NCI-H226 (cell line): ENCODE data around the gene TNFRSF4.
A peak's percentile ranks its signal among the peaks of the same experiment; 100 is the strongest.

ENCODE experiments used
- DNase-seq: peaks from one replicate; pipeline ENCODE4 v3.0.0-alpha.2; 2015

TNFRSF4 gene

GRCh38 chr1:1245178-1245816 is 31.3 kb upstream of the TNFRSF4 start:
- no peak for DNase-seq

- DNase-seq = no peak
Observed at GRCh38 chr1:1244192-1244811, 30.3 kb upstream of the TNFRSF4 start.

GRCh38 chr1:1243807-1244191 is 29.8 kb upstream of the TNFRSF4 start:
- no peak for DNase-seq

- DNase-seq = no peak
Observed at GRCh38 chr1:1243266-1243660, 29.3 kb upstream of the TNFRSF4 start.

GRCh38 chr1:1242461-1243265 is 28.7 kb upstream of the TNFRSF4 start:
- DNase-seq = no peak

- DNase-seq = no peak
Observed at GRCh38 chr1:1241588-1242219, 27.8 kb upstream of the TNFRSF4 start.

- DNase-seq = peak; percentile 24
Observed at GRCh38 chr1:1240822-1241587, 27.1 kb upstream of the TNFRSF4 start.

- DNase-seq = no peak
Observed at GRCh38 chr1:1240348-1240732, 26.4 kb upstream of the TNFRSF4 start.

- DNase-seq = no peak
Observed at GRCh38 chr1:1239614-1240347, 25.8 kb upstream of the TNFRSF4 start.

- DNase-seq = no peak
Observed at GRCh38 chr1:1239227-1239613, 25.3 kb upstream of the TNFRSF4 start.

- no peak for DNase-seq
Observed at GRCh38 chr1:1238702-1239178, 24.8 kb upstream of the TNFRSF4 start.

- DNase-seq = no peak
Observed at GRCh38 chr1:1237874-1238701, 24.1 kb upstream of the TNFRSF4 start.

GRCh38 chr1:1236945-1237873 is 23.3 kb upstream of the TNFRSF4 start:
- DNase-seq = no peak

- no peak for DNase-seq
Observed at GRCh38 chr1:1236176-1236763, 22.3 kb upstream of the TNFRSF4 start.

GRCh38 chr1:1235016-1235744 is 21.2 kb upstream of the TNFRSF4 start:
- DNase-seq = no peak

- DNase-seq = no peak
Observed at GRCh38 chr1:1234180-1234808, 20.3 kb upstream of the TNFRSF4 start.

- DNase-seq = no peak
Observed at GRCh38 chr1:1233567-1233892, 19.6 kb upstream of the TNFRSF4 start.

GRCh38 chr1:1232796-1233566 is 19.0 kb upstream of the TNFRSF4 start:
- DNase-seq = no peak
